SK-N-SH treated with all-trans-retinoic acid at 6 μM for 48 hours (cell line): ENCODE measurements around the gene KCNQ5.

Experiments
- ATAC-seq: fragments of 200-7000 bp; cut with Tn5 transposase; 3 replicates; pipeline ENCODE4 v1.9.1; 2020; ENCODE audit warnings: mild to moderate bottlenecking, moderate library complexity
- ARNTL ChIP-seq: fragments of 450-650 bp; formaldehyde crosslinking; IDR thresholded peaks from 2 replicates; pipeline ENCODE4 v1.5.0; 2020; ENCODE audit warnings: low read depth, mild to moderate bottlenecking, moderate library complexity, borderline replicate concordance
- BACH2 ChIP-seq: fragments of 250-450 bp; sonication (Bioruptor Pico); IDR thresholded peaks from 2 replicates; pipeline ENCODE4 v1.9.0; 2021; ENCODE audit warnings: mild to moderate bottlenecking, borderline replicate concordance
- CREB5 ChIP-seq: fragments of 250-450 bp; sonication (Bioruptor Pico); IDR thresholded peaks from 2 replicates; pipeline ENCODE4 v1.5.1; 2020; ENCODE audit warnings: low read depth, mild to moderate bottlenecking, moderate library complexity
- CSDC2 ChIP-seq: fragments of 250-450 bp; sonication (Bioruptor Pico); IDR thresholded peaks from 2 replicates; pipeline ENCODE4 v1.5.0; 2020; ENCODE audit warnings: mild to moderate bottlenecking, moderate library complexity
- CSRNP3 ChIP-seq: fragments of 250-450 bp; sonication (Bioruptor Pico); IDR thresholded peaks from 2 replicates; pipeline ENCODE4 v1.5.1; 2021; ENCODE audit warnings: mild to moderate bottlenecking, moderate library complexity
- ESRRG ChIP-seq: fragments of 250-450 bp; sonication (Bioruptor Pico); IDR thresholded peaks from 2 replicates; pipeline ENCODE4 v1.6.1; 2021; ENCODE audit warnings: mild to moderate bottlenecking
- GLIS3 ChIP-seq: fragments of 250-450 bp; sonication (Bioruptor Pico); IDR thresholded peaks from 2 replicates; pipeline ENCODE4 v1.5.0; 2020; ENCODE audit warnings: mild to moderate bottlenecking, moderate library complexity
- ISL1 ChIP-seq: fragments of 250-450 bp; sonication (Bioruptor Pico); IDR thresholded peaks from 2 replicates; pipeline ENCODE4 v2.1.2; 2022; ENCODE audit warnings: mild to moderate bottlenecking, moderate library complexity
- OSR1 ChIP-seq: fragments of 250-450 bp; sonication (Bioruptor Pico); IDR thresholded peaks from 2 replicates; pipeline ENCODE4 v1.8.0; 2022; ENCODE audit warnings: moderate library complexity, mild to moderate bottlenecking, inconsistent platforms
- POU6F1 ChIP-seq: fragments of 250-450 bp; sonication (Bioruptor Pico); IDR thresholded peaks from 2 replicates; pipeline ENCODE4 v1.8.0; 2021; ENCODE audit warnings: low read depth, mild to moderate bottlenecking, moderate library complexity, borderline replicate concordance
- PPARA ChIP-seq: fragments of 250-450 bp; sonication (Bioruptor Pico); IDR thresholded peaks from 2 replicates; pipeline ENCODE4 v1.5.0; 2020; ENCODE audit warnings: mild to moderate bottlenecking, borderline replicate concordance
- SNAI2 ChIP-seq: fragments of 250-450 bp; sonication (Bioruptor Pico); IDR thresholded peaks from 2 replicates; pipeline ENCODE4 v1.5.0; 2020; ENCODE audit warnings: mild to moderate bottlenecking, moderate library complexity
- TCF4 ChIP-seq: fragments of 250-450 bp; sonication (Bioruptor Pico); IDR thresholded peaks from 2 replicates; pipeline ENCODE4 v1.8.0; 2021; ENCODE audit warnings: mild to moderate bottlenecking, moderate library complexity, borderline replicate concordance
- TOX ChIP-seq: fragments of 250-450 bp; sonication (Bioruptor Pico); IDR thresholded peaks from 2 replicates; pipeline ENCODE4 v1.8.0; 2021; ENCODE audit warnings: mild to moderate bottlenecking, moderate library complexity, borderline replicate concordance
- TSHZ2 ChIP-seq: fragments of 250-450 bp; sonication (Bioruptor Pico); IDR thresholded peaks from 2 replicates; pipeline ENCODE4 v1.5.0; 2020; ENCODE audit warnings: mild to moderate bottlenecking, moderate library complexity
- ZC3H10 ChIP-seq: fragments of 250-450 bp; sonication (Bioruptor Pico); IDR thresholded peaks from 2 replicates; pipeline ENCODE4 v1.5.1; 2021; ENCODE audit warnings: mild to moderate bottlenecking, moderate library complexity
- ZFP30 ChIP-seq: fragments of 450-650 bp; formaldehyde crosslinking; IDR thresholded peaks from 2 replicates; pipeline ENCODE4 v1.5.0; 2022; ENCODE audit warnings: mild to moderate bottlenecking, moderate library complexity
- ZNF565 ChIP-seq: fragments of 450-650 bp; formaldehyde crosslinking; conservative IDR thresholded peaks from 2 replicates; pipeline ENCODE4 v1.5.0; 2020; ENCODE audit warnings: low read depth, mild to moderate bottlenecking, moderate library complexity
- ZNF70 ChIP-seq: fragments of 450-650 bp; formaldehyde crosslinking; IDR thresholded peaks from 2 replicates; pipeline ENCODE4 v1.5.0; 2020; ENCODE audit warnings: mild to moderate bottlenecking, moderate library complexity
- ZNF8 ChIP-seq: fragments of 450-650 bp; formaldehyde crosslinking; IDR thresholded peaks from 2 replicates; pipeline ENCODE4 v1.5.0; 2020; ENCODE audit warnings: mild to moderate bottlenecking, moderate library complexity

The KCNQ5 gene

GRCh38 chr6:73049971-73050594, 428.2 kb downstream of the KCNQ5 start:
- no peak for TF ChIP-seq BACH2 (CRISPR knock-in tag)
- no peak for TF ChIP-seq TOX (CRISPR knock-in tag)
- no peak for TF ChIP-seq PPARA (CRISPR knock-in tag)
- TF ChIP-seq TCF4 (CRISPR knock-in tag) = no peak
- no peak for TF ChIP-seq CSRNP3 (CRISPR knock-in tag)
- TF ChIP-seq SNAI2 (CRISPR knock-in tag) = no peak
- TF ChIP-seq ZNF8 (CRISPR knock-in tag) = no peak
- ATAC-seq = no peak

- TF ChIP-seq TOX (CRISPR knock-in tag) (no peak), CSRNP3 (CRISPR knock-in tag) (no peak), ARNTL (CRISPR knock-in tag) (no peak), TSHZ2 (CRISPR knock-in tag) (no peak)
- no peak for ATAC-seq
Measured at GRCh38 chr6:73050706-73051105, 428.8 kb downstream of the KCNQ5 start.

GRCh38 chr6:73051147-73051546, 429.3 kb downstream of the KCNQ5 start:
- TF ChIP-seq OSR1 (CRISPR knock-in tag) (no peak), ZNF565 (CRISPR knock-in tag) (no peak), ISL1 (CRISPR knock-in tag) (no peak), ARNTL (CRISPR knock-in tag) (no peak), ZC3H10 (no peak), TOX (CRISPR knock-in tag) (no peak), CSRNP3 (CRISPR knock-in tag) (no peak), SNAI2 (CRISPR knock-in tag) (no peak), ESRRG (CRISPR knock-in tag) (no peak), TCF4 (CRISPR knock-in tag) (no peak), PPARA (CRISPR knock-in tag) (no peak)
- no peak for ATAC-seq

- no peak for TF ChIP-seq CSDC2 (CRISPR knock-in tag)
- TF ChIP-seq PPARA (CRISPR knock-in tag) = no peak
- no peak for ATAC-seq
Measured at GRCh38 chr6:73054958-73055357, 433.1 kb downstream of the KCNQ5 start.

- no peak for ATAC-seq
- TF ChIP-seq CREB5 (no peak), ZNF70 (CRISPR knock-in tag) (no peak), OSR1 (CRISPR knock-in tag) (no peak), TOX (CRISPR knock-in tag) (no peak), POU6F1 (CRISPR knock-in tag) (no peak), ZFP30 (CRISPR knock-in tag) (no peak), GLIS3 (CRISPR knock-in tag) (no peak), CSRNP3 (CRISPR knock-in tag) (no peak)
Measured at GRCh38 chr6:73058736-73059135, 436.9 kb downstream of the KCNQ5 start.
